ENCODE measurements around the gene GAK.
A peak's percentile ranks its signal among the peaks of the same experiment; 100 is the strongest.
"Not testable (repeated sequence)": the region's sequence is repeated elsewhere in the genome, so short reads cannot be mapped to it uniquely, and the experiment has no call there.

The GAK gene

DNA sequence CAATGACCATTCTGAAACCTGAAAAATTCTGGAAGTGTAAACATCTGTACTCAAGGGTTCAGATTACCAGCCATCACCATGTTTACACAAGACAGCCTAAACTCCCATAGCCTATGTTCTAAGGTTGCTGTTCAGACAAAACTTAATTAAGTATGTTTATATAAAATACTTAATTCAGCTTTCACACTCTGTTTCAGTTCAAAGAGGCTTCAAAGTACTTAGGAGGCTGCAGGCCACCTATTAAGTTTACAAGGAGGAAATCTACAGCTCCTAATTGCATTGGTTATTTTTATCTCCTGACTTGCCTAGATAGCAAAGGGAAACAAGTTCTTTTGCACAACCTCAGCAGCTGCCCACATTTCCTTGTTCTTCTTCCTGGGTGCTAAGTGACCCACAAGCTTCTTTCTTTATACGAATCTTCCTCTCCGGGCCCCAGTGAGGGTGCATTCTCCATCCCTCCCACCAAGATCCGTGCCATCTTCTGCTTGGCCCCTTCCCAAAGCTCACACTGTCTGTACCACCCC, 2.0 kb downstream of the GAK start:
- TF ChIP-seq ZNF274 (IDR thresholded peaks at IDR 0.05; ENCODE audit: low read depth, low read length): no peak
- peak overlapping the region; percentile 87 for H3K4me3 ChIP-seq (ENCODE audit: low read length)

- TF ChIP-seq ZNF274 (IDR thresholded peaks at IDR 0.05; ENCODE audit: low read depth, low read length): no peak
- H3K4me3 ChIP-seq (ENCODE audit: low read length): no peak overlapping the region
Measured at GRCh38 chr4:929096-929765, 2.9 kb downstream of the GAK start.

DNA sequence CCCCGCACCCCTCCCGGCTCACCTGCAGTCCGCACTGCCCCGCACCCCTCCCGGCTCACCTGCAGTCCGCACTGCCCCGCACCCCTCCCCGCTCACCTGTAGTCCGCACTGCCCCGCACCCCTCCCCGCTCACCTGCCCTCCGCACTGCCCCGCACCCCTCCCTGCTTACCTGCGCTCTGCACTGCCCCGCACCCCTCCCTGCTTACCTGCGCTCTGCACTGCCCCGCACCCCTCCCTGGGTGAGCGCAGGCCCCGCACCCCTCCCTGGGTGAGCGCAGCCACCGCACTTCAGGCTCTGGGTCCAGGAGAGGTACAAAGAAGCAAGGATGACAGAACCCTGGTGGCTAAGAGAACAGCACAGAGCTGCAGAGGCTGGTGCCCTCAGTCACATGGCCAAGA, 4.5 kb downstream of the GAK start:
- H3K4me3 ChIP-seq (ENCODE audit: low read length): not testable (repeated sequence)

GRCh38 chr4:926538-926937, 5.6 kb downstream of the GAK start:
- TF ChIP-seq ZNF274 (IDR thresholded peaks at IDR 0.05; ENCODE audit: low read depth, low read length): no peak
- H3K4me3 ChIP-seq (ENCODE audit: low read length): no peak overlapping the region

GRCh38 chr4:925771-926500, 6.2 kb downstream of the GAK start:
- no peak for TF ChIP-seq ZNF274 (IDR thresholded peaks at IDR 0.05; ENCODE audit: low read depth, low read length)
- no peak overlapping the region for H3K4me3 ChIP-seq (ENCODE audit: low read length)

- H3K4me3 ChIP-seq (ENCODE audit: low read length): no peak overlapping the region
- no peak for TF ChIP-seq ZNF274 (IDR thresholded peaks at IDR 0.05; ENCODE audit: low read depth, low read length)
Measured at GRCh38 chr4:925171-925570, 6.9 kb downstream of the GAK start.

GRCh38 chr4:924107-925096, 7.7 kb downstream of the GAK start:
- H3K4me3 ChIP-seq (ENCODE audit: low read length): no peak overlapping the region
- no peak for TF ChIP-seq ZNF274 (IDR thresholded peaks at IDR 0.05; ENCODE audit: low read depth, low read length)

DNA sequence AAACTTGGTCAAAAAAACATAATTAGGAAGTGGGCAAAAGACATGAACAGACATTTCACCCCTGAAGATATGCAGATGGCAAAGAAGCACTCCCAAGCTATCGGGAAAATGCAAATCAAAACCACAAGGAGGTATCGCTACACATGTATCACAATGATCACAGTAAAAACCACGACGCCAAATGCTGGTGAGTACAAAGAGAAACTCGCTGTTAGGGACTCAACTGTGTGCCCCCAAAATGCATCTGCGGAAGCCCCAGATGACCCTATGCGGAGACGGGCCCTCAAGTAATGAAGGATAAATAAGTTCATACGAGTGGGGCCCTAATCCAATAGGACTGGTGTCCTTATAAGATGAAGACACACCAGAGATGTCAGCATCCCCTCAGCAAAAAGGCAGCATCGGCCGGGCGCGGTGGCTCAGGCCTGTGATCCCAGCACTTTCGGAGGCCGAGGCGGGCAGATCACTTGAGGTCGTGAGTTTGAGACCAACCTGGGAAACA, 10.2 kb downstream of the GAK start:
- no peak for TF ChIP-seq ZNF274 (IDR thresholded peaks at IDR 0.05; ENCODE audit: low read depth, low read length)
- H3K4me3 ChIP-seq (ENCODE audit: low read length): peak overlapping the region; percentile 33; the same call in 1 of the 2 replicates

DNA sequence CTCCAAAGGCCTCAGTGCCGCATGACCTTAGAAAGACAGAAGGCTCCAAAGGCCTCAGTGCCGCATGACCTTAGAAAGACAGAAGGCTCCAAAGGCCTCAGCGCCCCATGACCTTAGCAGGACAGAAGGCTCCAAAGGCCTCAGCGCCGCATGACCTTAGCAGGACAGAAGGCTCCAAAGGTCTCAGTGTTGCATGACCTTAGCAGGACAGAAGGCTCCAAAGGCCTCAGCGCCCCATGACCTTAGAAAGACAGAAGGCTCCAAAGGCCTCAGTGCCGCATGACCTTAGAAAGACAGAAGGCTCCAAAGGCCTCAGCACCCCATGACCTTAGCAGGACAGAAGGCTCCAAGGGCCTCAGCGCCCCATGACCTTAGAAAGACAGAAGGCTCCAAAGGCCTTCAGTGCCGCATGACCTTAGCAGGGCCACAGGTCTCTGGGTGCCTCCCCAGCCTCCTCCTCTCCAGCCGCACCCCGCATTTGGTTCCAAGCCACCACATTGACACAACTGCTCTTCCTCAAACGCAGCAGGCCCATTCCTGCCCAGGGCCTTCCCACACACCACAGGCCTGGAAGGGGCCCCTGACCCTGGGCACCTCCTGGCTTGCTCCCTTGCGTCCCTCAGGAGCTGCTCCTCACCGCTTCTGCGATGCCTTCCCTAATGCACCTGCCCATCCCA, 13.0 kb downstream of the GAK start:
- not testable (repeated sequence) for H3K4me3 ChIP-seq (ENCODE audit: low read length)

DNA sequence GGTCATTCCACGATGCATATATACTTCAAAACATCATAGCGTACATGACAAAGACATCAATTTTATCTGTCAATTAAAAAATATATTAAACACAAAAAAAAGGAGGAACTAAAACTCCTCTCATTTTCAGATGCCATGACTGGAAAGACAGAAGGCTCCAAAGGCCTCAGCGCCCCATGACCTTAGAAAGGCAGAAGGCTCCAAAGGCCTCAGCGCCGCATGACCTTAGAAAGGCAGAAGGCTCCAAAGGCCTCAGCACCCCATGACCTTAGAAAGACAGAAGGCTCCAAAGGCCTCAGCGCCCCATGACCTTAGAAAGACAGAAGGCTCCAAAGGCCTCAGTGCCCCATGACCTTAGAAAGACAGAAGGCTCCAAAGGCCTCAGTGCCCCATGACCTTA, 13.5 kb downstream of the GAK start:
- H3K4me3 ChIP-seq (ENCODE audit: low read length): not testable (repeated sequence)

GRCh38 chr4:917992-918391, 14.1 kb downstream of the GAK start:
- H3K4me3 ChIP-seq (ENCODE audit: low read length): no peak overlapping the region
- no peak for TF ChIP-seq ZNF274 (IDR thresholded peaks at IDR 0.05; ENCODE audit: low read depth, low read length)

DNA sequence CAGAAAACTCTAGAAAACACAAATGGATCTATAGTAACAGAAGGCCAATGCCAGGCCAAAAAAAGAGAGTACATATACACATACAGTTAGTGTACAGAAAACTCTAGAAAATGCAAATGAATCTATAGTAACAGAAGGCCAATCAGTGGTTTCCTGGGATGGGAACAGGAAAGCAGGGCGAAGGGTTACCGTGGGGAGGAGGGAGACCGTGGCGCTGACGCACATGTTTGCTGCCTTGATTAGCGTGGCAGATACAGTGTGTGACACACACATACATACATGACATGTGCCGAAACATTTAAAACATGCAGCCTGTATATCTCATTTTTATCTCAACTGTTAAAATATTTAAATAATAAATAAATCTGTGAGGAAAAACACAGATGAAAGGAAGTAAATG, 14.7 kb downstream of the GAK start:
- TF ChIP-seq ZNF274 (IDR thresholded peaks at IDR 0.05; ENCODE audit: low read depth, low read length): no peak

GRCh38 chr4:915595-915994, 16.5 kb downstream of the GAK start:
- H3K4me3 ChIP-seq (ENCODE audit: low read length): peak overlapping the region; percentile 33; the same call in 1 of the 2 replicates

More for the DNA sequence above, 14.7 kb downstream of the GAK start:
- H3K4me3 ChIP-seq (ENCODE audit: low read length): no peak overlapping the region

DNA sequence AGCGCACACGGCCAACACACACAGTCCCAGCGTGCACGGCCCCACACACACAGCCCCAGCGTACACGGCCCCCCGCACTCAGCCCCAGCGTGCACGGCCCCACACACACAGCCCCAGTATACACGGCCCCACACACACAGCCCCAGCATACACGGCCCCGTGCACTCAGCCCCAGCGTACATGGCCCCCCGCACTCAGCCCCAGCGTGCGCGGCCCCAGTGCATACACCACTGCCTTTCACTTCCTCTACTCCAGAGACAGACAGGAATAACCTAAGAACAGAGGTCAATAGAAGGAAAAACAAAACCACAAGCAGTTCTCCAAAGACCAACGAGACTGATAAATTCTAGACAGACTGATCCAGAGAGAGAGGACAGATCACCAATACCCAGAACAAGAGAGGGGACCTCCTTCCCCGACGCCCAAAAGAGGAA, 17.1 kb downstream of the GAK start:
- peak overlapping the region; percentile 33; the same call in 1 of the 2 replicates for H3K4me3 ChIP-seq (ENCODE audit: low read length)
- TF ChIP-seq ZNF274 (IDR thresholded peaks at IDR 0.05; ENCODE audit: low read depth, low read length): no peak

More at GRCh38 chr4:915595-915994, 16.5 kb downstream of the GAK start:
- no peak for TF ChIP-seq ZNF274 (IDR thresholded peaks at IDR 0.05; ENCODE audit: low read depth, low read length)
